ENCODE results near the gene ZNF417. TPM values are rescaled to one million over a fixed set of nuclear protein-coding genes. Genes with fewer than 3 reads are reported as not detected.

The ZNF417 gene
- total and polyA plus RNA-seq, 2 donors (not counting 3 experiments of a cell fraction or from before 2014, with no cell fraction given): 3.1 to 17.8 TPM

GRCh38 chr19:57872450-57872849 lies 43.9 kb downstream of the ZNF417 start:
- POLR2A ChIA-PET: no interaction called here
- CTCF ChIA-PET: no interaction called here
- Histone ChIP-seq H3K4me3 (replicated peaks in 1 of 3; ENCODE audit: insufficient read depth in 1 of 3, low read depth in 1 of 3, low read length in 3 of 3) (no peak overlapping the region), H3K9me1 (replicated peaks; ENCODE audit: control insufficient read depth, extremely low read depth, insufficient read depth, low read length) (no peaks in the 10 kb centered on the region), H3K36me3 (ENCODE audit: control insufficient read depth in 2 of 2, extremely low read depth in 1 of 2, insufficient read depth in 2 of 2, low read length in 2 of 2) (peaks cover 2 to 8% of the 10 kb centered on the region in 2 experiments), H2AFZ (ENCODE audit: low read depth, low read length) (no peak overlapping the region), H3K4me2 (ENCODE audit: insufficient read depth, low read length) (no peak overlapping the region), H3K4me1 (ENCODE audit: control insufficient read depth, extremely low read depth, insufficient read depth, low read length) (no peaks in the 10 kb centered on the region), H3K27me3 (ENCODE audit: control insufficient read depth in 2 of 2, insufficient read depth in 2 of 2, low read length in 2 of 2) (no peaks in the 10 kb centered on the region), H4K20me1 (replicated peaks; ENCODE audit: control insufficient read depth, extremely low read depth, insufficient read depth, low read length) (no peaks in the 10 kb centered on the region), H3K9ac (replicated peaks; ENCODE audit: extremely low read depth, insufficient read depth, low read length) (no peak overlapping the region), H3K79me2 (ENCODE audit: control insufficient read depth, insufficient read depth, low read length) (no peaks in the 10 kb centered on the region), H3K27ac (ENCODE audit: insufficient read depth, low read depth, low read length) (no peak overlapping the region), H3K9me3 (replicated peaks; ENCODE audit: control insufficient read depth, insufficient read depth, low read length) (peaks cover 27% of the 10 kb centered on the region)
- BruUV-seq (replicated peaks): no TSS peak
- dilution Hi-C loops (cut with MboI; ENCODE audit: extremely low pct_ligation_motif_present, low sequenced_read_pairs) (no loop called here), intact Hi-C loops (cut with micrococcal nuclease) (no loop called here)
- FAIRE-seq (no peak), DNase-seq (ENCODE audit: low read depth, low spot score) (no peak)
- TF ChIP-seq POLR2A (IDR thresholded peaks at IDR 0.05; ENCODE audit: low read depth, low read length) (peak; percentile 22), GATA2 (IDR thresholded peaks at IDR 0.05; ENCODE audit: insufficient read depth, insufficient read length, low read depth, low read length) (no peak), FOS (IDR thresholded peaks at IDR 0.05; ENCODE audit: borderline replicate concordance, insufficient read depth, low read length) (no peak), MYC (IDR thresholded peaks at IDR 0.05; ENCODE audit: low read depth, low read length) (no peak)

GRCh38 chr19:57870225-57870624 lies 46.2 kb downstream of the ZNF417 start:
- dilution Hi-C loops (cut with MboI; ENCODE audit: extremely low pct_ligation_motif_present, low sequenced_read_pairs): no loop called here
- CTCF ChIA-PET: no interaction called here

More at GRCh38 chr19:57870225-57870624, 46.2 kb downstream of the ZNF417 start:
- Histone ChIP-seq H3K9me3 (replicated peaks; ENCODE audit: control insufficient read depth, insufficient read depth, low read length) (peaks cover 31% of the 10 kb centered on the region), H3K27me3 (ENCODE audit: control insufficient read depth in 2 of 2, insufficient read depth in 2 of 2, low read length in 2 of 2) (no peaks in the 10 kb centered on the region), H3K79me2 (ENCODE audit: control insufficient read depth, insufficient read depth, low read length) (no peaks in the 10 kb centered on the region), H3K4me1 (ENCODE audit: control insufficient read depth, extremely low read depth, insufficient read depth, low read length) (no peaks in the 10 kb centered on the region), H2AFZ (ENCODE audit: low read depth, low read length) (no peak overlapping the region), H3K4me2 (ENCODE audit: insufficient read depth, low read length) (no peak overlapping the region), H4K20me1 (replicated peaks; ENCODE audit: control insufficient read depth, extremely low read depth, insufficient read depth, low read length) (no peaks in the 10 kb centered on the region), H3K27ac (ENCODE audit: insufficient read depth, low read depth, low read length) (no peak overlapping the region), H3K4me3 (replicated peaks in 1 of 3; ENCODE audit: insufficient read depth in 1 of 3, low read depth in 1 of 3, low read length in 3 of 3) (no peak overlapping the region), H3K9ac (replicated peaks; ENCODE audit: extremely low read depth, insufficient read depth, low read length) (no peak overlapping the region), H3K36me3 (ENCODE audit: control insufficient read depth in 2 of 2, extremely low read depth in 1 of 2, insufficient read depth in 2 of 2, low read length in 2 of 2) (peaks cover 13% of the 10 kb centered on the region in 2 experiments), H3K9me1 (replicated peaks; ENCODE audit: control insufficient read depth, extremely low read depth, insufficient read depth, low read length) (no peaks in the 10 kb centered on the region)
- intact Hi-C loops (cut with micrococcal nuclease): no loop called here
- POLR2A ChIA-PET: no interaction called here
- DNase-seq (ENCODE audit: low read depth, low spot score): no peak
- FAIRE-seq: no peak
- BruUV-seq (replicated peaks): no TSS peak
- no peak for TF ChIP-seq MAX (IDR thresholded peaks at IDR 0.05; ENCODE audit: insufficient read depth, insufficient read length)
- no peak for TF ChIP-seq FOS (IDR thresholded peaks at IDR 0.05; ENCODE audit: borderline replicate concordance, insufficient read depth, low read length)
- TF ChIP-seq CTCF (IDR thresholded peaks at IDR 0.05; ENCODE audit: extremely low read depth in 1 of 2, insufficient read depth in 1 of 2, low read depth in 1 of 2, low read length in 2 of 2): no peak
- no peak for TF ChIP-seq EZH2 (IDR thresholded peaks at IDR 0.05; ENCODE audit: borderline replicate concordance, low read depth, low read length, severe bottlenecking)
- no peak for TF ChIP-seq MYC (IDR thresholded peaks at IDR 0.05; ENCODE audit: low read depth, low read length)
- no peak for TF ChIP-seq GATA2 (IDR thresholded peaks at IDR 0.05; ENCODE audit: insufficient read depth, insufficient read length, low read depth, low read length)
- no peak for TF ChIP-seq POLR2AphosphoS5 (IDR thresholded peaks at IDR 0.05; ENCODE audit: insufficient read depth, low read depth, low read length)
- no peak for TF ChIP-seq POLR2A (IDR thresholded peaks at IDR 0.05; ENCODE audit: low read depth, low read length)
- TF ChIP-seq JUN (IDR thresholded peaks at IDR 0.05; ENCODE audit: borderline replicate concordance, insufficient read depth, insufficient read length, low read depth): no peak

Data from endothelial cell of umbilical vein (primary cell).